ENCODE data around the gene GALNT11.

GRCh38 chr7:152106990-152107389 is 81.5 kb downstream of the GALNT11 start:
- no peak for TF ChIP-seq CTCF (IDR thresholded peaks at IDR 0.05; ENCODE audit: low read length)
- TF ChIP-seq EZH2 (IDR thresholded peaks at IDR 0.05; ENCODE audit: borderline replicate concordance, low read length): no peak

Measured in OCI-LY1 (cell line).